ELR (cell line): ENCODE results near the gene PCNX3.

Experiments used
- DNase-seq: peaks from one replicate; pipeline ENCODE4 v3.0.0-alpha.2; 2015; ENCODE audit warnings: low read depth

The PCNX3 gene

DNA sequence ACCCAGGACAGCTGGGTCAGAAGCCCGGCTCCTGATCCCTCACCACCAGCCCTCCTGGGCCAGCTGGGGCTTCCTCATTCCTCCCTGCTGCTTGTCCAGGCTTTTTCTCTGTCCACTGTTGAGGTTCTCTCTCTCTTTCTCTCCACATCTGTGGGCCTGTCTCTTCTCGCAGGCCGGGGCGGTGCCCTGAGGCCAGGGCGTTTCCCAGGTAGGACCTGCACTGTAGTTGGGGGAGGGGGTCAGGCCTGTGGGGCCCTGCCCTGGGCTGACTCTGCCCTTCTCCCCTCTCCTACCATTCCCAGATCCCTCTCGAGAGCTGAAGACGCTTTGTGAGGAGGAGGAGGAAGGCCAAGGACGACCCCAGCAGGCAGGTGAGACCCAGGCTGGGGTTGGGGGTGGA lies 34.8 kb upstream of the PCNX3 start:
- DNase-seq: no peak

DNA sequence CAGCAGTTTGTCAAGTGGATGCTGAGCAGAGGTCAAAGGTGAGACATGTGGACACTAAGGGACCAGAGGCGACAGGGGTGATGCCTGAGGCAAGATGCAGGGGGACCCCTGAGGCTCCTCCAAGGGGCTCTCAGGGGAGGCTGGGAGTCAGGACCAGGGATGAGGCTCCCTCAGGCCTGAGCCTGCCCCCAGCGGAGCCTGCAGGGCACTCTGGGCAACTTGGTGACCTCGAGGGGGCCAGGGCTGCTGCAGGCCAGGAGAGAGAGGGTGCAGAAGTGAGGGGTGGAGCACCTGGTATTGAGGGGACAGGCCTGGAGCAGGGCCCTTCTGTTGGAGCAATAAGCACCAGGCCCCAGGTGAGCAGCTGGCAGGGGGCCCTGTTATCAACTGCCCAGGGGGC lies 33.6 kb upstream of the PCNX3 start:
- DNase-seq: no peak

DNA sequence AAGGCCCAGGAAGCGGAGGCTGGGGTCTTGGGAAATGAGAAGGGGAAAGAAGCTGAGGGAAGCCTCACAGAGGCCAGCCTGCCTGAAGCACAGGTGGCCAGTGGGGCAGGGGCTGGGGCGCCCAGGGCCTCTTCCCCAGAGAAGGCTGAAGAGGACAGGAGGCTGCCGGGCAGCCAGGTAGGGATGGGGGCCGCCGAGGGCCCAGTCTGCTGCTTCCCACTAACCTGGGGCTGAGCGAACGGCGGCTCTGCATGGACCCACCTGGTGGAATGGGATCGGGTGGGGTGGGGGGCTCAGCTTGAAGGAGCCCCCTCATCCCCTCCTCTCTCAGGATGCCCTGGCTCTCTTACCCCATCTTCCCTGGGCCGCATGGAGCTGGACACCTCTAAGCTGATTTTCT lies 32.0 kb upstream of the PCNX3 start:
- DNase-seq: no peak

DNA sequence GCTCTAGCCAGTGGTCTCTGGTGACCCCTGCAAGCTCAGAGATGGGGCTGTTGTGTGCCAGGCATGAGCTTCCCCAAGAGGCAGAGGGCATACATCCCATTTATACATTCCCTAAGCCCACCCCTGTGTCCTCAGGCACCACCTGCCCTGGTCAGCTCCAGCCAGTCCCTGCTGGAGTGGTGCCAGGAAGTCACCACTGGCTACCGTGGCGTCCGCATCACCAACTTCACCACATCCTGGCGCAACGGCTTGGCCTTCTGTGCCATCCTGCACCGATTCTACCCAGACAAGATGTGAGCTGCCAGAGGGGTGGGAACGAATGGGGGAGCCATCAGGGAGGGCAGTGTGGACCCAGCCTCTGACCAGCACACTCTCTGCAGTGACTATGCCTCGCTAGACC lies 31.5 kb upstream of the PCNX3 start:
- no peak for DNase-seq

DNA sequence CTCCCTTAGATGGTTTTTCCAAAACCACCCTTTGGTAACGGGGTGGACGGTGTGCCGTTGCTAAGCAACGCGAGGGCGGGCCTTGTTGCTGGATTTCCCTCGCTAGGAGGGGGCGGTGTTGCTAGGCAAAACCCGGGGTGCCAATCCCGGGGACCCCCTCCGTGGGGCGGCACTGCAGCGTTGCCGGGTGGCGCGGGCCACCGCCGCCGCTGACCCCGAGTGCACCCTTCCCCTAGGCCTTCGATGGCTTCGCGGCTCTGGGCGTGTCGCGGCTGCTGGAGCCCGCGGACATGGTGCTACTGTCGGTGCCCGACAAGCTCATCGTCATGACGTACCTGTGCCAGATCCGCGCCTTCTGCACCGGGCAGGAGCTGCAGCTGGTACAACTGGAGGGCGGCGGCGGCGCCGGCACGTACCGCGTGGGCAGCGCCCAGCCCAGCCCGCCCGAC lies 30.8 kb upstream of the PCNX3 start:
- no peak for DNase-seq

DNA sequence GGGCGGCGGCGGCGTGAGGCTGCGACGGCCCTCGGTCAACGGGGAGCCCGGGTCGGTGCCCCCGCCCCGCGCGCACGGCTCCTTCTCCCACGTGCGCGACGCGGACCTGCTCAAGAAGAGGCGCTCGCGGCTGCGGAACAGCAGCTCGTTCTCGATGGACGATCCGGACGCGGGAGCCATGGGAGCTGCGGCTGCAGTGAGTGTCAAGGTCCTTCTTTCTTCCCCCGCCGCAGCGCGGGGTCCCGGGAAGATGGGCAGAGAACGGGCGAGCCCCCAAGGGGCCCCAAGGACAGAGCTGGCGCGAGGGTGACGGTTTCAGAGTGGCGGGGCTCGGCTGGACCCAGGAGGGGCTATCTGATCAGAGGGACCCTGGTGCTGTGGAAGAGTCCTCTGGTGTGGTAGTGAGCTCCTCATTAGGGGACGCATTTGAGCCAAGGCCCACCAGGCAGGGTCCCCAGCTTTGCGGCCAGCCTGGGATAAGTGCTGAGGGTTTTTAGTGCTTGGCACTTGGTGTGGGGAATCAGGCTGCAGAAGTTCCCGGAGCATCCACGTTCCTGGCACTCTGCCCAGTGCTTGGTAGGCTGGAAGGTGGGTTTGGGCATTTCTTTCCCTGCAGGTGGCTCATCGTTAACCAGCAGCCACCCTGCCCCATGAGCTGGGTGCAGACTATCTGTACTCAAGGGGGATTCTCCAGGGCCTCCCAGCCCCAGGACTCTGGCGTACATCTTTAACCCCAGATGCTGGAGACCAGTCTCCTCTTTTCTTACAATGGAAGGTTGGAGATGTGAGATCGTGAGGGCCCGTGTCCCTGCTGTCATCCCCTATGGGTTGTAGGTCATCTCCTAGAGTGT lies 30.0 kb upstream of the PCNX3 start:
- no peak for DNase-seq

DNA sequence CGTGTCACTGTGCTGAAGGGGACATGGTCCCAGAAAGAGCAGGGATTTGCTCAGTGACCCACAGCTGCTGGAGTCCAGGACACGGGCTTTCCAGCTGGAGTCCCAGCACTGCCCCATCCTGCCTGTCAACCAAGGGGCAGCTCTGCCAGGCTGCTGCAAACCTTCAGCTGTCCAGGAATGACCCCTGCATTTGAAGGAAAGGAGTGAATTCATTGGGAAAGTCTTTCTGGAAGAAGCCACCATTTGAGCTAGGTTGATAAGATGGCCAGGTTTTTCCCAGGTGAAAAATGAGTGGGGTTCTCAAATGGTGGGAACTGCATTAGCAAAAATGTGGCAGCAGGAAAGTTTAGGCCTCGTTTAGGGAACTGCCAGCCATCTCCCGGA lies 29.3 kb upstream of the PCNX3 start:
- no peak for DNase-seq

DNA sequence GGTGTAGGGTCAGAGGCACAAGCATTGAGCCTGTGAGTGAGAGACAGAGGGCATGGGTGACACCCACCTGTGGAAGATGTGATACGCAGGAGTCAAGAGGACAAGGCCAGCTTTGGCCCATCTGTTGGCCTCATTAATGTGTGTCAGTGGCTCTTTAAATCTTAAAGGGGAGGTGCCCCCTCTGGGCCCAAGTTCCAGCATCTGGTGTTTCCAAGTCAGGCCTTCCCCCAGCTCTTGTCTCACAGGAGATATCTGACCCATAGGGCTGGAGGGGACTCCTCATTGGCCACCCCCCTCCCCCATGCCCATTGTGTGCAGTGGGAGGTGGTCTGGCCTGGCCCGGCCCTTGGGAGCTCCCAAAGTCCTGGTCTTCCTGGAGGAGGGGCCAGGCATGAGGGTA lies 28.9 kb upstream of the PCNX3 start:
- no peak for DNase-seq

DNA sequence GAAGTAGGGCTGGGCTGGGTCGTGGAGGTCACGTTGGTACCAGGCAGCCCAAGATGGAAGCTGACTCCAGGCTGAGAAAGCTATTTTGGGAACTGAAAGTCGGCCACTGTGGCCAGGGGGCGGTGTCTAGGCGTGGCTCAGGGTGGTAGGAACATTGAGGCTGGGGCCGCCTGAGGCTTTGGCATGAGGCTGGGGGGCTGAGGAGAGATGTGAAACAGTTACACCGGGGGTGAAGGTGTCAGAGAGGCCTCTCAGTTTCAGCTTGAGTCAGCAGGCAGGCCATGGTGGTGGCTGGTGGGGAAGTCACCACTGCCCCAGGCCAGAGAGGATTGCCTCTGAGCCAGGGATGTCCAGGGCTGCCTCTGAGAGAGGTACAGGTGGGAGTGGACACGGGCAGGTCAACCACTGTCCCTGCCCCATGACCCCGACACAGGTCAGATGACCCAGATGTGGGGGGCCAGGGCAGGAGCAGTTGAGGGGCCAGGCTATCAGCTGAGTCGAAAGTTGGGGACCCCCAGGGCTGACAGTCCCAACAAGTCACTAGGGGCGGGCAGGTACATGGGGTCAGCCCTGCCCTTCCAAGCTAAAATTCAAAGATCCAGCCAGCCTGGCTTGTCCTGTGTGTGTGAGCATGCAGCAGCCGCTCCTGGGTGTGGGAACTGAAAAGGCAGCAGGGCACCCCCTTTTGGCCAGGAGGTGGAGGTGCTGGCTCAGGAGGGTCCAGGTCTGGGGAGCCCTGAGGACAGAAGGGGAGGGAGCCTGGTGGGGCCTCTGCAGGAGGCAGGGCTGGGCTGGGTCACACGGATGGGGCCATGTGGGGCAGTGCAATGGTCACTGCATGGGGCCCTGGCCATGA lies 27.1 kb upstream of the PCNX3 start:
- peak; percentile 76 for DNase-seq

DNA sequence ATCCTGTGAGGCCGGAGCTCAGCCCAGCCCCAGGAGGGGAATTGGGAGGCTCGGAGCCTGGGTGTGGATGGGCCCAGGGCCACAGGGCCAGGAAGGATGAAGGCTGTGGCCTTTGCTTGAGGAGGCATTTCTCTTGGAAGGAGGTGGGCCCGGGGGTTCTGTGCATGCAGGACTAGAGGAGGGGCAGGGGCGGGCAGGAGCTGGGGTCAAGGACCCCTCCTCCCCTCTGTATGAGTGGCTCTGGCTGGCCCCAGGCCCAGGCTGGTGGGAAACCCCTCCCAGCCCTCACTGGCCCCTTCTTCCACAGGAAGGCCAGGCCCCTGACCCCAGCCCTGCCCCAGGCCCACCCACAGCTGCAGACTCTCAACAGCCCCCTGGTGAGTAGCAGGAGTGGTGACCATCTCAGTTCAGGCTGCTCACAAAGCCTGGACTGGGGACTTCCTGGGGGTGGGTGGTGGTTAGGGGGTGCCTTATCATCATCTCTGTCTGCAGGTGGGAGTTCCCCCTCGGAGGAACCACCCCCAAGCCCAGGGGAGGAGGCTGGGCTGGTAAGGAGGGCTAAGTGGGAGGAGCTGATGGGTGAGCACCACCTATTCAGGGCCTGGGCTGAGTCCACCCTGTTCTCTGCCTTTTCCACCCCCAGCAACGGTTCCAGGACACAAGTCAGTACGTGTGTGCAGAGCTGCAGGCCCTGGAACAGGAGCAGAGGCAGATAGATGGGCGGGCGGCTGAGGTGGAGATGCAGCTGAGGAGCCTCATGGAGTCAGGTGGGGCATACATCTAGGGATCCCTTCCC lies 25.9 kb upstream of the PCNX3 start:
- DNase-seq: no peak

DNA sequence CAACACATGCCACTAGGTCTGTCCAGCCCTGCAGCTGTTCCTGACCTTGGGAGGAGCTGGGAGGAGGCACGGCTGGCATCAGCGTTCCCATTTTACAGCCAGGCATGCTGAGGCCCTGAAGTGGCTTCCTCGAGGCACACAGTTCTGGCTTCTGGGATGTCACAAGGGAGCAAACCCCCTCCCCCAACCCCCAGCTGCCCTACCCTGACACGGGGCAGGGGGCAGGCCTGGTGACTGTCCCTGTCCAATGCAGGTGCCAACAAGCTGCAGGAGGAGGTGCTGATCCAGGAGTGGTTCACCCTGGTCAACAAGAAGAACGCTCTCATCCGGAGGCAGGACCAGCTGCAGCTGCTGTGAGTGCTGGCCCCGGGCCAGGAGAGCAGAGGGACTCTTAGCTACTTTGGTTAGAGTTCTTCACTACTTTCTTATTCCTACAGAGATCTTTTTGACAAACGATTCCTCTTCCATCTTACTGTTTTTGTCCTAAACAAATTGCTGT lies 25.3 kb upstream of the PCNX3 start:
- no peak for DNase-seq

DNA sequence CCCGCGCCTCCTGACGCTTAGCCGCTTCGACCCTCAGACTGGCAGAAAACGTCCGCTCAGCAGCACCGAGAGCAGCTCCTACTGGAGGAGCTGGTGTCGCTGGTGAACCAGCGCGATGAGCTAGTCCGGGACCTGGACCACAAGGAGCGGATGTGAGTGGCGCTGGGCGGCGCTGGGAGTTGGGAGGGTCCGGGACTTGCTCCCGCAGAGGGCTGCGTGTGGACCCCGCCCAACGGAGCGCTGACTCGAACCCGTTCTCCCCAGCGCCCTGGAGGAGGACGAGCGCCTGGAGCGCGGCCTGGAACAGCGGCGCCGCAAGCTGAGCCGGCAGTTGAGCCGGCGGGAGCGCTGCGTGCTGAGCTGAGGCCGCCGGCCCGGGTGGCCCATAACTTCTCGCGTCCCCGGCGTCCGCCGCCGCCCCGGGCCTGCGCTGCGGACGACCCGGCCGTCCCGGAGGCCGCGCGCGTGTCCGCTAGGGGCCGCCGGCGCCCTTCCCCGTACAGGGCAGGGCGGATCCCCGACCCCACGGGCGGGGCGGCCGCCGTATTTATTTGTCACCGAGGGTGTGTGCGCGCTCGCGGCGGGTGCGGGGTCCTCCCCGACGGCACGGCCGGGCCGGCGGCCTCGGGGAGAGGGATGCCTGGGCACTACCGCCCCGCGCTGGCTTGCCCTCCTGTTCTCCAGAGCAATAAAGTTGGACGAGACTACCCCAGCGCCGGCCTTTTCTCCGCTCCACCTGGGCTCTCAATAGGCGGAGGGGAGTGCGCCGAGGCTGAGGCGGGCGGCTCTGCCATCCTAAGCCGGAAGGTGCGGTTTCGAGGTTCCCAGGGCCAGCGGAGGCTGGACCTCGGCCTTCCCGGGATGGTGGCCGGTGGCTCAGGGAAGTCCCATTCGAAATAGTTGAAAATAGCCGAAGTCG lies 23.4 kb upstream of the PCNX3 start:
- no peak for DNase-seq

DNA sequence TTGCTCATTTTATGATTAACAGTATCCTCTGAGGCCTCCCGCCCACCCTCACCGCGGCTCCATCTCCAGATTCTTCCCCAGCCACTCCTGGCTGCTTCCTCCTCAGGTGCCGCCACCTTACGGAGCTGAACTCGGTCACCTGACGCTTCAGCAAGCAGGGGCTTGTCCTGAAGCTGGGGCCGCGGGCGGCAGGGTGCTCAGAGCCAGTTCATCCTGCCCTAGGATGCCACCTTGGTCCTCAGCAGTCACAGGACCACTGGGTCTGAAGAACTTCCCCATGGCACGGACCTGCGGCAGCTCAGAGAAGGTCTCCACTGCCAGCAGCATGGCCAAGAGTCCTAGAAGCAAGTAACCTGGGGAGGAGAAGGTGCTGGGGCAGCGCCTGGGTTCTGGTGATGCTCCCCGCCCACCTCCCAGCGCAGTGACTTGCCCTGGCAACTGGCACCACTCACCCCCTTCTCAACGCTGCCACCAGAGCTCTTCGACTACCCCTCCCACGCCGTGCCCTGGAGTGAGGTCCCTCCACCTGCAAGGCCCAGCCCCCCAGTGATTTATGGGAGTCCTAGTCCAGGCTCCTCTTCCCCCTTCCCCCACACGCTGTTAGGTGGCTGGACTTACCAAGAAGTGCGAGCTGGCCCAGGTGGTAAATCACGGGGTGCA lies 22.6 kb upstream of the PCNX3 start:
- DNase-seq: no peak

DNA sequence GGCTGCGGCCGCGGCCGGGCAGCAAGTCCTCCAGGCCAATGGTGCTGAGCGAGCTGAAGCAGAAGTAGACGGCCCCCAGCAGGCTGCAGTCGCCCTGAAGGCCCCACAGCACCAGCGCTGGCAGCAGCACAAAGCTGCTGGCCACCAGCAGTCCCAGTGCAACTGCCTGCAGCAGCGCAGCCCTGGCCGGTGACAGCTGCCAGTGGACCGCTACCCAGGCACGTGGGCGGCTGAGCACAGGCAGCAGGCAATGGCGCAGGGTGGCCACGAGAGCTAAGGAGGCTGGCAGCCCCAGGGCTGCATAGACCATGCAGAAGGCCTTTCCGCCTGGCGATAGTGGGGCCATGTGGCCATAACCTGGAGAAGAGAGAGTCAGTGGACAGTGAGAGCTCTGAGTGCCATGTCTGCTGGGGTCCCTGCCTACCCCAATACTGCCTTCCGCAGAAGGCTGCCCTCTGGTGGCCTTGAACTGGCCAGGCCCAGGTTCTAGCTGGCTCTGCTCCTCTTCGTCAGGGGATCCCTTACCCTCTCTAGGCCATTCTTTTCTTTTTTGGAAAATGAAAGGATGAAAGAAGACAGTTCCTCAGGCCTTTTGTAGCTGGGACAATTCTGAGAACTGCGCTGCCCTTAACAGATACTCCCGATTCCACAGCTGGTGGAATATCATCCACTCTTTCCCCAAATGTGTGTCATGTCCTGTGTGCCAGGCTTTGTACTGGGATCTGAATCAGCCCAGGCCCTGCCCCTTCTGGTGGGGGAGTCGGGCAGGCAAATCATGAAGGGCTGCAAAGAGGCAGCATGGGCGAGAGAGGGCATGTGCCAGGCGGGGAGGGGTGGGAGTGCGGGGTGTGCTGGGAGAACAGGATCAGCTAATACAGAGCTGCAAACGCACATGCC lies 21.8 kb upstream of the PCNX3 start:
- DNase-seq: peak; percentile 51

DNA sequence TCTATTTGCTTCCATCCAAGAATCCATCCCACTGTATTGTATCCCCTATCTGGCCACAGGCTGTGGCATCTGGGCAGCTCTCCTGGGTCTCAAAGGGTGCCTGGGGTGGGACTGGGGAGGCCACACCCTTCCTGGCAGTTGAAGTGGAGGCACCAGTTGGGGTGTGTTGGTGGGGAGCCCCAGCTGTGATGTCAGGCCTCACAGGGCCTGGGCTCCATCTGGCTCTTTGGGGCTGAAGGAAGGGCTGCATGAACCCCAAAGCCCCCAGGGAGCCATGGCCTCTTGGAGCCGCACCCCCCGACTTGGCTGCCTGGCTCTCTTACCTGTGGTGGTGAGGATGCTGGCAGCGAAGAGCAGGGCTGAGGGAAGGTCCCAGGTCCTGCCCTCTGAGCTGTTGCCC lies 20.4 kb upstream of the PCNX3 start:
- DNase-seq: no peak

DNA sequence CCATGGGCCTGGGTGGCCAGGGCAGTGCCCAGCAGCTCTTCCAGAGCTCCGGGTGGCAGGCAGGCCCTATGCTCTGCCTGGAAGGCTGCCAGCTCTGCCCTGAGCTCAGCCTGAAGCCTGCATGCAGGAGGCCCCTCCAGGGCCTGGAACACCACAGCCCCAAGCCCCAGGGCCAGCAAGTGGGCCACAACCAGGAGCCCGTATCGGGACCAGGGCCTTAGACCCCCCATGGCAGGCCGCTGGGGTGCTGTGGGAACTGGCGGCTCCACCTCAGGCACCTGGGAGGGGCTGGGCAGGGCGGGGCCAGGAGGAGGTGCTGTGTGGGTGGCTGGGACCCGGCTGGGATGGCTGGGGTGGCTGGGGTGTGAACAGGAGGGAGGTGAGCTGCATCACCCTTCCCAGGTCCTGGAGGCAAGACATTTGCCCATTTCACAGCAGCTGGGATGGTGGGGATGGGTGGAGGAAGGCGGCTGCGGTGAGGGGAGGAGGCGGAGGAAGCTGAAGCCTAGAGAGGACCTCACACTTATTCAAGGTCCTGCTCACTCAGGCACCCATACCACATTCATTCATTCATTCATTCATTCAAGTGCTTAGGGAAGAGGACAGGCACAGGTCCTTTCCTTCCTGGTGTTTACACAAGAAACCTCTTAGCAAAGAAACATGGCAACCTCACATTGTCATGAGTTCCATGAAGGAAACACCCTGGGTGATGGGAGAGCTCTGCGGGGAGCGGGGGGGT lies 19.9 kb upstream of the PCNX3 start, which contains the start of gene KCNK7:
Gene KCNK7 (minus strand): TSS at position 258 of the 739 bp plus-strand sequence. CDS start 28 bp downstream, at position 230.
- no peak for DNase-seq

DNA sequence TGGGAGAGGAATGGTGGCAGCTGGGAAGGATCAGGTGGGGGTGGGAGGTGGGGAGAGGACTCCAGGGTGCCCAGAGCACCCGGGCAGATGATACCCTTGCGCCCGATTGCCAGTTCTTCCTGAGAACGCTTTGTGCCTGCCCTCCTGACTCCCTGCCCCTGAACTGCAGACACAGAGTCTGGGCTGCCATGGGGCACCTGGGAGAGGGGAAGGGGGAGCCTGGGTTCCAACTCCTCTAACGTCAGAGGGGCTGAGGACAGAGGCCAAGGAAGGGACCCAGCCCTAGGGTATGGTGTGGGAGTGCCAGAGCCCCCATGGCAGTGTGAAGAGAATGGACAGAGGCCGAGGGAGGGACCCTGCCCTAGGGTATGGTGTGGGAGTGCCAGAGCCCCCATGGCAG lies 19.1 kb upstream of the PCNX3 start:
- no peak for DNase-seq

DNA sequence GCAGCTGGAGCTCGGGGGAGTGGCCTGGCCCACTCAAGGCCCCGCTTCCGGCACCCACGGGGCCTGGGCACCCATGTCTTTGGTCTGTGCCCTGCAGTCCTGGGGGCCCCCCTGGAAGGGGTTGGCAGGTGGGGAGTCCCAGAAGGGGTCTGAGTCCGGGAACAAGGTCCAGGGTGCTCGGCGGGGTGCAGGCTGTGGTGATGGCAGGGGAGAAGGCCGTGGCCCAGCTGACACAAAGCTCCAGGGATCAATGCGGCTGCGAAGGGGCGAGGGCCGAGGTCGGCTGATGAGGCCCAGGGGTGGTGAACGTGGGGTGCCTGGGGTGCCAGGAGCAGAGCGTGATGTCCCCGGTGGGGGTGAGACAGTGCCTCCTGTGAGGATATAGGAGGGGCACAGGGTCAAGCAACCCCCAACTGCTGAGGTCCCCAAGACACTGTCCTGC lies 17.3 kb upstream of the PCNX3 start:
- DNase-seq: no peak
